HepG2 (cell line): ENCODE measurements around the gene LGI1. TPM values are rescaled to one million over a fixed set of nuclear protein-coding genes. Genes with fewer than 3 reads are reported as not detected.

Source experiments
- ATAC-seq: fragments of 200-7000 bp; cut with Tn5 transposase; 3 replicates; pipeline ENCODE4 v1.9.1; 2020; ENCODE audit warnings: mild to moderate bottlenecking, moderate library complexity
- Bru-seq: library from RNA; stranded (reverse); fragments of 400-500 nt; gene quantifications from one replicate; lab custom pipeline; 2021; lab: Mats Ljungman, UMichigan
- BruChase-seq, 2 experiments: library from RNA; stranded (reverse); fragments of 400-500 nt; gene quantifications; one replicate each; lab custom pipeline; 2021; lab: Mats Ljungman, UMichigan
- BruUV-seq: library from RNA; stranded (reverse); fragments of 400-500 nt; replicated peaks from 2 replicates; lab custom pipeline; 2021; lab: Mats Ljungman, UMichigan
- CTCF ChIA-PET: fragments of 300-600 bp; formaldehyde crosslinking; extraction: SDS; loops from one replicate; lab custom pipeline; 2021; ENCODE audit warnings: low total read pairs, inconsistent platforms, low intra/inter-chr PET ratio; lab: Yijun Ruan, JAX
- POLR2A ChIA-PET: fragments of 350-600 bp; sonication (Branson Sonifier 250); formaldehyde crosslinking; loops from one replicate; lab custom pipeline; 2020; ENCODE audit warnings: antibody characterized with exemption, inconsistent platforms; lab: Yijun Ruan, JAX
- DNase-seq: peaks from one replicate; pipeline ENCODE4 v3.0.0-alpha.2; 2015; ENCODE audit warnings: low spot score
- FAIRE-seq: peaks from 3 replicates; lab custom pipeline; 2011; peaks lifted over from hg19 to GRCh38; lab: Jason Lieb, UNC
- H2AFZ ChIP-seq: one replicate; pipeline ENCODE4 v1.6.1; 2011; ENCODE audit warnings: low read length, inconsistent platforms
- H3K27ac ChIP-seq: fragments of 300-600 bp; 3 replicates; pipeline ENCODE4 v1.8.0; 2011; ENCODE audit warnings: mixed run types, mild to moderate bottlenecking, mixed read lengths, low read length, inconsistent platforms; ENCODE audit not compliant: insufficient read depth; ENCODE audit errors: extremely low read length
- H3K27me3 ChIP-seq, 2 experiments: fragments of 200-600 bp in 1 of 2; 2 replicates in 1 of 2; 3 replicates in 1 of 2; pipeline versions ENCODE4 v1.6.0 to v1.8.0; 2011; ENCODE audit warnings: low read length in 2 of 2, mild to moderate bottlenecking in 2 of 2, moderate library complexity in 2 of 2, inconsistent platforms in 1 of 2; ENCODE audit not compliant: insufficient read depth in 2 of 2, control insufficient read depth in 1 of 2
- H3K36me3 ChIP-seq, 2 experiments: fragments of 200-600 bp in 1 of 2; replicated peaks in 1 of 2; 2 replicates in 1 of 2; 3 replicates in 1 of 2; pipeline versions ENCODE4 v1.5.1 to v1.8.0; 2011; ENCODE audit warnings: low read length in 2 of 2, inconsistent platforms in 1 of 2; ENCODE audit not compliant: insufficient read depth in 2 of 2, control insufficient read depth in 1 of 2
- H3K4me1 ChIP-seq: 2 replicates; pipeline ENCODE4 v1.5.1; 2012; ENCODE audit warnings: low read length, inconsistent platforms; ENCODE audit not compliant: insufficient read depth
- H3K4me2 ChIP-seq: 2 replicates; pipeline ENCODE4 v1.6.0; 2011; ENCODE audit warnings: low read depth, low read length, inconsistent platforms
- H3K4me3 ChIP-seq, 3 experiments: fragments of 200-600 bp in 1 of 3; sonication (generic), shearing (Covaris generic) in 1 of 3; replicated peaks in 1 of 3; 2 replicates each; pipeline ENCODE4 v1.5.1; 2011 to 2016; ENCODE audit warnings: low read length in 3 of 3, inconsistent platforms in 2 of 3, low read depth in 2 of 3, mild to moderate bottlenecking in 2 of 3, control low read depth in 1 of 3, mixed read lengths in 1 of 3; ENCODE audit not compliant: insufficient read depth in 1 of 3
- H3K79me2 ChIP-seq: one replicate; pipeline ENCODE4 v1.6.1; 2011; ENCODE audit warnings: low read length, inconsistent platforms; ENCODE audit not compliant: insufficient read depth
- H3K9ac ChIP-seq: 2 replicates; pipeline ENCODE4 v1.6.0; 2011; ENCODE audit warnings: mild to moderate bottlenecking, low read depth, low read length, inconsistent platforms; ENCODE audit not compliant: insufficient read depth
- H3K9me3 ChIP-seq: 2 replicates; pipeline ENCODE4 v1.5.1; 2012; ENCODE audit warnings: mild to moderate bottlenecking, low read length
- H4K20me1 ChIP-seq: 2 replicates; pipeline ENCODE4 v1.6.0; 2011; ENCODE audit warnings: inconsistent platforms, mild to moderate bottlenecking, low read length, moderate library complexity; ENCODE audit not compliant: insufficient read depth
- DNMT3B ChIP-seq: conservative IDR thresholded peaks from 2 replicates; pipeline ENCODE4 v1.6.1; 2016; ENCODE audit warnings: missing biosample characterization, control low read depth
- DR1 ChIP-seq: sonication (generic); formaldehyde crosslinking; IDR thresholded peaks from 2 replicates; pipeline ENCODE4 v1.8.0; 2021; ENCODE audit warnings: mild to moderate bottlenecking, missing genetic modification reagents, inconsistent platforms
- RAD51 ChIP-seq: fragments of 450-650 bp; IDR thresholded peaks from 2 replicates; pipeline ENCODE4 v1.6.1; 2016; ENCODE audit warnings: borderline replicate concordance
- RBM39 ChIP-seq: fragments of 200-400 bp; formaldehyde crosslinking; IDR thresholded peaks from one replicate; pipeline ENCODE4 v1.6.1; 2018; ENCODE audit warnings: antibody characterized with exemption, mild to moderate bottlenecking, low read depth, low read length; ENCODE audit not compliant: poor library complexity, severe bottlenecking
- RFX5 ChIP-seq: IDR thresholded peaks from 2 replicates; pipeline ENCODE4 v1.6.1; 2011; ENCODE audit warnings: low read depth, low read length, improper control_type of control experiment
- TCF12 ChIP-seq, 2 experiments: fragments of 450-650 bp in 1 of 2; sonication (generic) in 1 of 2; formaldehyde crosslinking in 1 of 2; IDR thresholded peaks; 2 replicates each; pipeline versions ENCODE4 v1.6.1 to v1.8.0; 2017 to 2022; ENCODE audit warnings: antibody characterized with exemption in 1 of 2, mild to moderate bottlenecking in 1 of 2, missing genetic modification reagents in 1 of 2, moderate library complexity in 1 of 2
- ZNF451 ChIP-seq: sonication (generic); formaldehyde crosslinking; IDR thresholded peaks from 2 replicates; pipeline ENCODE4 v1.5.0; 2020; ENCODE audit warnings: mild to moderate bottlenecking, missing genetic modification reagents
- ZNF557 ChIP-seq: sonication (generic); formaldehyde crosslinking; IDR thresholded peaks from 2 replicates; pipeline ENCODE4 v1.4.0; 2020; ENCODE audit warnings: missing genetic modification reagents
- ZNF747 ChIP-seq: sonication (generic); formaldehyde crosslinking; IDR thresholded peaks from 2 replicates; pipeline ENCODE4 v1.8.1; 2023; ENCODE audit warnings: missing genetic modification reagents, mild to moderate bottlenecking, borderline replicate concordance
- WGBS: methylation state at CpG from one replicate; pipeline ENCODE4 v1.1.6; 2017; ENCODE audit warnings: low lambda C conversion rate; 5-methylcytosine and 5-hydroxymethylcytosine counted together
- in situ Hi-C: cut with HindIII; loops from 2 replicates; pipeline ENCODE4 v1.10.0; 2017; ENCODE audit warnings: low pct_unique_long_range_greater_than_20kb; ENCODE audit not compliant: extremely low pct_ligation_motif_present
- intact Hi-C: fragments of 100-400 bp; cut with micrococcal nuclease; formaldehyde crosslinking; loops from one replicate; pipeline ENCODE4 v1.10.0; 2022; ENCODE audit not compliant: unreplicated experiment
- long read RNA-seq, 2 experiments: library from RNA in 1 of 2; library from polyadenylated mRNA in 1 of 2; stranded (forward) in 1 of 2; unstranded in 1 of 2; transcript quantifications; one replicate each; pipeline ENCODE4 v2.0.0, GENCODE V29; 2019 to 2022
- polyA minus RNA-seq, 3 experiments: library from RNA; depleted of rRNA, polyadenylated mRNA; stranded (reverse); fragments of >200 nt; gene quantifications; 2 replicates each; pipeline ENCODE4 v1.2.3, GENCODE V29; 2011; ENCODE audit warnings: low replicate concordance in 1 of 3
- polyA plus RNA-seq, 8 experiments: library from polyadenylated mRNA; depleted of rRNA in 3 of 8; stranded (reverse) in 7 of 8; unstranded in 1 of 8; fragments of >200 nt; fragmentation: Illumina TruSeq in 4 of 8; extraction: Trizol in 4 of 8; gene quantifications; 2 replicates each; pipeline versions ENCODE4 v1.2.1 to v1.2.3, GENCODE V29; 2011 to 2016; ENCODE audit warnings: low read depth in 4 of 8, missing spikeins in 1 of 8, mixed read lengths in 1 of 8; ENCODE audit not compliant: insufficient read depth in 1 of 8
- total RNA-seq, 5 experiments: library from RNA; depleted of rRNA; stranded (reverse); fragments of >200 nt; fragmentation: Illumina TruSeq; extraction: Trizol; gene quantifications; 2 replicates each; pipeline ENCODE4 v1.2.3, GENCODE V29; 2016; ENCODE audit warnings: low read depth in 1 of 5
- TF ChIP-seq, protein P1 (sequence below): sonication (generic); formaldehyde crosslinking; IDR thresholded peaks from 2 replicates; pipeline ENCODE4 v1.4.0; 2020; ENCODE audit warnings: mild to moderate bottlenecking, missing genetic modification reagents
- TF ChIP-seq, protein P2 (sequence below): sonication (generic); formaldehyde crosslinking; IDR thresholded peaks from 2 replicates; pipeline ENCODE4 v1.5.0; 2020; ENCODE audit warnings: missing genetic modification reagents
- TF ChIP-seq, protein P3 (sequence below), 2 experiments: sonication (generic) in 1 of 2; formaldehyde crosslinking in 1 of 2; IDR thresholded peaks; 2 replicates each; pipeline versions ENCODE4 v1.4.0 to v1.6.1; 2016 to 2020; ENCODE audit warnings: borderline replicate concordance in 1 of 2, low read depth in 1 of 2, mild to moderate bottlenecking in 1 of 2, missing genetic modification reagents in 1 of 2

Gene LGI1
- total RNA-seq (2016; rRNA removed; fragmentation: Illumina TruSeq; extraction: Trizol) (not detected in 2 replicates), polyA plus RNA-seq (2011; rRNA removed) (not detected in 2 replicates), polyA minus RNA-seq (2011; rRNA and poly(A)+ RNA removed; ENCODE audit: low replicate concordance) (not detected in 2 replicates), Bru-seq, nascent RNA (not detected), BruChase-seq, experiment 1, labeled RNA remaining after a 6-hour chase (not detected), BruChase-seq, experiment 2, labeled RNA remaining after a 2-hour chase (not detected)
- total RNA-seq (2016; cell fraction: cytosol; rRNA removed; fragmentation: Illumina TruSeq; extraction: Trizol; ENCODE audit: low read depth) = not detected in 2 replicates
- not detected in 2 replicates for total RNA-seq (2016; cell fraction: insoluble cytoplasmic fraction; rRNA removed; fragmentation: Illumina TruSeq; extraction: Trizol)
- total RNA-seq (2016; cell fraction: membrane; rRNA removed; fragmentation: Illumina TruSeq; extraction: Trizol) = not detected in 2 replicates
- not detected in 2 replicates for total RNA-seq (2016; cell fraction: nucleus; rRNA removed; fragmentation: Illumina TruSeq; extraction: Trizol)
- polyA plus RNA-seq (2011; cell fraction: cytosol; rRNA removed) = not detected in 2 replicates
- polyA plus RNA-seq (2011; cell fraction: nucleus; rRNA removed) = not detected in 2 replicates
- polyA plus RNA-seq (2012) = 0.17 TPM in 1 of 2 replicates, not detected in the other
- not detected in 2 replicates for polyA plus RNA-seq (2016; cell fraction: cytosol; fragmentation: Illumina TruSeq; extraction: Trizol; ENCODE audit: low read depth)
- not detected in 2 replicates for polyA plus RNA-seq (2016; cell fraction: insoluble cytoplasmic fraction; fragmentation: Illumina TruSeq; extraction: Trizol; ENCODE audit: low read depth)
- polyA plus RNA-seq (2016; cell fraction: membrane; fragmentation: Illumina TruSeq; extraction: Trizol; ENCODE audit: low read depth) = not detected in 2 replicates
- polyA plus RNA-seq (2016; cell fraction: nucleus; fragmentation: Illumina TruSeq; extraction: Trizol; ENCODE audit: insufficient read depth, low read depth) = not detected in 2 replicates
- polyA minus RNA-seq (2011; cell fraction: cytosol; rRNA and poly(A)+ RNA removed) = not detected in 2 replicates
- not detected in 2 replicates for polyA minus RNA-seq (2011; cell fraction: nucleus; rRNA and poly(A)+ RNA removed)
- long read RNA-seq, experiment 1 = 0 reads
- long read RNA-seq, experiment 2 = 0 reads

DNA sequence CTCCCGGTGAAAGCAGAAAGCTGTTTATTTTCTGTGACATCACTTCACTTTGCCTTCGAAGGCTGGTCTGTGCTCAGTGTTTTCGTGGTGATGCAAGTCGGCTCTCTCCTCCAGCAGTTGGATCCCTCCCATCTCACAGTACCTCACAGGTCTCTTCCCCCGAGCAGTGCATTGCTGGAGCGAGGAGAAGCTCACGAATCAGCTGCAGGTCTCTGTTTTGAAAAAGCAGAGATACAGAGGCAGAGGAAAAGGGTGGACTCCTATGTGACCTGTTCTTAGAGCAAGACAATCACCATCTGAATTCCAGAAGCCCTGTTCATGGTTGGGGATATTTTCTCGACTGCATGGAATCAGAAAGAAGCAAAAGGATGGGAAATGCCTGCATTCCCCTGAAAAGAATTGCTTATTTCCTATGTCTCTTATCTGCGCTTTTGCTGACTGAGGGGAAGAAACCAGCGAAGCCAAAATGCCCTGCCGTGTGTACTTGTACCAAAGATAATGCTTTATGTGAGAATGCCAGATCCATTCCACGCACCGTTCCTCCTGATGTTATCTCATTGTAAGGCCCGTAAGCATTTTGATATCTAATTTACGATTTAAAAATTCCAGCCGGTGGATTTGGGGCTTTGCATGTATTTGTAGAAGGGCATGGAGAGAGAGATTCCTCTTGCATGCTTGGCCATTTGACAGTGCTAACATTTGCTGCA lies at the start of gene LGI1:
Gene LGI1, plus strand, starts transcription at position 136 of the 707 bp plus-strand sequence. Its CDS starts 209 bp downstream, at position 345.
- Histone ChIP-seq H3K27me3 (peaks cover 0 to 46% of the 10 kb centered on the region in 2 experiments), H3K9ac (no peak within 1 kb of the TSS), H3K4me2 (no peak within 1 kb of the TSS), H2AFZ (no peak within 1 kb of the TSS), H3K27ac (no peak within 1 kb of the TSS), H3K4me1 (no peaks in the 10 kb centered on the region), H4K20me1 (no peaks in the 10 kb centered on the region), H3K9me3 (no peaks in the 10 kb centered on the region), H3K36me3 (no peaks in the 10 kb centered on the region), H3K79me2 (no peaks in the 10 kb centered on the region), H3K4me3 (no peak within 1 kb of the TSS)
- DNase-seq = no peak
- WGBS = 28% methylated on average over 16 of the region's 16 CpGs
- POLR2A ChIA-PET = no interaction called here
- ATAC-seq = no peak
- BruUV-seq = no TSS peak
- CTCF ChIA-PET = no interaction called here
- intact Hi-C loops = no loop called here
- FAIRE-seq = no peak
- in situ Hi-C loops = no loop called here
- TF ChIP-seq RFX5 = no peak
- TF ChIP-seq, protein P1, sequence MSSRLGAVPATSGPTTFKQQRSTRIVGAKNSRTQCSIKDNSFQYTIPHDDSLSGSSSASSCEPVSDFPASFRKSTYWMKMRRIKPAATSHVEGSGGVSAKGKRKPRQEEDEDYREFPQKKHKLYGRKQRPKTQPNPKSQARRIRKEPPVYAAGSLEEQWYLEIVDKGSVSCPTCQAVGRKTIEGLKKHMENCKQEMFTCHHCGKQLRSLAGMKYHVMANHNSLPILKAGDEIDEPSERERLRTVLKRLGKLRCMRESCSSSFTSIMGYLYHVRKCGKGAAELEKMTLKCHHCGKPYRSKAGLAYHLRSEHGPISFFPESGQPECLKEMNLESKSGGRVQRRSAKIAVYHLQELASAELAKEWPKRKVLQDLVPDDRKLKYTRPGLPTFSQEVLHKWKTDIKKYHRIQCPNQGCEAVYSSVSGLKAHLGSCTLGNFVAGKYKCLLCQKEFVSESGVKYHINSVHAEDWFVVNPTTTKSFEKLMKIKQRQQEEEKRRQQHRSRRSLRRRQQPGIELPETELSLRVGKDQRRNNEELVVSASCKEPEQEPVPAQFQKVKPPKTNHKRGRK = no peak
- TF ChIP-seq, protein P2, sequence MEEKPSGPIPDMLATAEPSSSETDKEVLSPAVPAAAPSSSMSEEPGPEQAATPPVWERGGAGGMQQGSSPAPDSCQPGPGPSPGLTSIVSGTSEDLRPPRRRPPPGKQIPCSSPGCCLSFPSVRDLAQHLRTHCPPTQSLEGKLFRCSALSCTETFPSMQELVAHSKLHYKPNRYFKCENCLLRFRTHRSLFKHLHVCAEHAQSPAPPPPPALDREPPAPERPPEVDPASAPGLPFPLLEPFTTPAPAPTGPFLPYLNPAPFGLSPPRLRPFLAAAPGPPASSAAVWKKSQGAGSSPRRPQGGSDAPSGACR (CRISPR knock-in tag) = no peak
- TF ChIP-seq DR1 = no peak
- TF ChIP-seq, protein P3, sequence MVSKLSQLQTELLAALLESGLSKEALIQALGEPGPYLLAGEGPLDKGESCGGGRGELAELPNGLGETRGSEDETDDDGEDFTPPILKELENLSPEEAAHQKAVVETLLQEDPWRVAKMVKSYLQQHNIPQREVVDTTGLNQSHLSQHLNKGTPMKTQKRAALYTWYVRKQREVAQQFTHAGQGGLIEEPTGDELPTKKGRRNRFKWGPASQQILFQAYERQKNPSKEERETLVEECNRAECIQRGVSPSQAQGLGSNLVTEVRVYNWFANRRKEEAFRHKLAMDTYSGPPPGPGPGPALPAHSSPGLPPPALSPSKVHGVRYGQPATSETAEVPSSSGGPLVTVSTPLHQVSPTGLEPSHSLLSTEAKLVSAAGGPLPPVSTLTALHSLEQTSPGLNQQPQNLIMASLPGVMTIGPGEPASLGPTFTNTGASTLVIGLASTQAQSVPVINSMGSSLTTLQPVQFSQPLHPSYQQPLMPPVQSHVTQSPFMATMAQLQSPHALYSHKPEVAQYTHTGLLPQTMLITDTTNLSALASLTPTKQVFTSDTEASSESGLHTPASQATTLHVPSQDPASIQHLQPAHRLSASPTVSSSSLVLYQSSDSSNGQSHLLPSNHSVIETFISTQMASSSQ (IDR thresholded peaks at IDR 0.05; ENCODE audit: low read depth) = no peak
- TF ChIP-seq, protein P3 (CRISPR knock-in tag; IDR thresholded peaks at IDR 0.05; ENCODE audit: borderline replicate concordance) = no peak
- TF ChIP-seq TCF12 (IDR thresholded peaks at IDR 0.05) = no peak
- no peak for TF ChIP-seq TCF12 (CRISPR knock-in tag; IDR thresholded peaks at IDR 0.05)
- TF ChIP-seq RBM39 = no peak
- TF ChIP-seq RAD51 = no peak
- no peak for TF ChIP-seq DNMT3B (CRISPR knock-in tag)
- TF ChIP-seq ZNF747 (CRISPR knock-in tag) = no peak
- no peak for TF ChIP-seq ZNF557
- no peak for TF ChIP-seq ZNF451 (CRISPR knock-in tag)
